GM12874 (cell line): ENCODE measurements around the gene FTCDNL1.

ENCODE experiments used
- TF ChIP-seq, protein P1 (sequence below): IDR thresholded peaks from 2 replicates; pipeline ENCODE4 v1.5.1; 2011; ENCODE audit warnings: low read depth, mild to moderate bottlenecking, control low read depth, low read length, moderate library complexity; ENCODE audit not compliant: insufficient read depth

The FTCDNL1 gene

GRCh38 chr2:199751492-199752120, 99.4 kb downstream of the FTCDNL1 start:
- TF ChIP-seq, protein P1, sequence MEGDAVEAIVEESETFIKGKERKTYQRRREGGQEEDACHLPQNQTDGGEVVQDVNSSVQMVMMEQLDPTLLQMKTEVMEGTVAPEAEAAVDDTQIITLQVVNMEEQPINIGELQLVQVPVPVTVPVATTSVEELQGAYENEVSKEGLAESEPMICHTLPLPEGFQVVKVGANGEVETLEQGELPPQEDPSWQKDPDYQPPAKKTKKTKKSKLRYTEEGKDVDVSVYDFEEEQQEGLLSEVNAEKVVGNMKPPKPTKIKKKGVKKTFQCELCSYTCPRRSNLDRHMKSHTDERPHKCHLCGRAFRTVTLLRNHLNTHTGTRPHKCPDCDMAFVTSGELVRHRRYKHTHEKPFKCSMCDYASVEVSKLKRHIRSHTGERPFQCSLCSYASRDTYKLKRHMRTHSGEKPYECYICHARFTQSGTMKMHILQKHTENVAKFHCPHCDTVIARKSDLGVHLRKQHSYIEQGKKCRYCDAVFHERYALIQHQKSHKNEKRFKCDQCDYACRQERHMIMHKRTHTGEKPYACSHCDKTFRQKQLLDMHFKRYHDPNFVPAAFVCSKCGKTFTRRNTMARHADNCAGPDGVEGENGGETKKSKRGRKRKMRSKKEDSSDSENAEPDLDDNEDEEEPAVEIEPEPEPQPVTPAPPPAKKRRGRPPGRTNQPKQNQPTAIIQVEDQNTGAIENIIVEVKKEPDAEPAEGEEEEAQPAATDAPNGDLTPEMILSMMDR = no peak

GRCh38 chr2:199749571-199749970, 101.4 kb downstream of the FTCDNL1 start:
- TF ChIP-seq, protein P1 = no peak

GRCh38 chr2:199744724-199745123, 106.3 kb downstream of the FTCDNL1 start:
- TF ChIP-seq, protein P1 = no peak

DNA sequence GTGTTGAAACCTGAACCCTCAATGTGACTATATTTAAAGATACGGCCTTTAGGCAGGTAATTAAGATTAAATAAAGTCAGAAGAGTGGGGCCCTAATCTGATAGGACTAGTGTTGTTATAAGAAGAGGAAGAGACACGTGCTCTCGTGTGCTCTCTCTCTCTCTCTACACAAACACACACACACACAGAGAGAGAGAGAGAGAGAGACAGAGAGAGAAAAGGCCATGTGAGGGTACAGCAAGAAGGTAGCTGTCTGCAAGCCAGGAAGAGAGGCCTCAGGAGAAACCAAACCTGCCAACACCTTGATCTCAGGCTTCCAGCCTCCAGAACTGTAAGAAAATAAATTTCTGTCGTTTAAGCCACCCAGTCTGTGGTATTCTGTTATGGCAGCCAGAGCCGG, 106.7 kb downstream of the FTCDNL1 start:
- TF ChIP-seq, protein P1 = no peak

DNA sequence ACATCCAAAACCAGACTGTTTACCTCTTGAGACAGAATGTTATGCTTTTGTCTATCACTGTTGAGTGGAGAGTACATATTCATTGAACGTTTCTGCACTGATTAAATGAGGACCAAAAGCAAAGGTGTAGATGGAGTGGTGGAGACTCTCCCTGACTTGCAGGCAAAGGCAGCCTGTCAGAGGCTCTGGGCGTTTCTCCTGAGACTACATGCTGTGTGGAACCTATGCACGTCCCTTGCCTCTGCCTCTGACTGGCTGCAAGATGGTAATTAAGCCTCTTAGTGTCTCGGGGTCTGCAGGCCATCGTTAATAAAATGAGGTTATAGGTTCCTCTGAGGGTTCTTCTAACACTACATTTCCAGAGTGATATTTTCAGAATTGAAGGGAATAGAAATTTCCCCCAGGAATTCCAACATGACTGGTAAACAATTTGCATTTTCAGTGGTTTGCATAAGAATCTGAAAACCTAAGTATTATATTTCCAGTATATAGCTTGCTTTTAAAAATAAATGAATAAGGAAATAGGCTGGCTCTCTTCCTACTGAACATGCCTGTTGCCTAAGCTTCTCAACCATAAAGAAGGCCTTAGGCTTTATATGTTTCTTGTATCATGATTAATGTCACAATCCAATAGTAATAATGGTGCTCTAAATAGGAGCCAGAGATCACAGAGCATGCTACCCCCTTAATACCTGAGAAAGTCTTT, 107.4 kb downstream of the FTCDNL1 start:
- TF ChIP-seq, protein P1 = no peak

DNA sequence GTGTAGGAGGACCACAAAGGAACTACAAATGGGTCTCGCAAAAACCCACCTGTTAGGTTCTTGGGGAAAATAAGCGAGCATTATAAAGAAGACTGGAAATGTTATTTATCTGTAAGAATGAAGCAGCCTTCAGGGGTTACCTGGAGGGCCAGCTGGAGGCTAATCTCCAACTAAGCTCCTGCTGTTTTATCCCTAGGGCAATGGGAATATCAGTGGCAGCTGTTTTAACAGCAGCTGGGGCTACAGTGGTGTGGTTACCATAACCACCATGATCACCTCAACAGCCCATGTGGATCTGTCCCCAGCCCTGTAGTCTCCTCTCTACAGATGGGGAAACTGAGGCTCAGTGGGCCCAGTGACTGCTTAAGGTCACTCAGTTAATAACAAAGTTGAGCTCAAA, 108.1 kb downstream of the FTCDNL1 start:
- TF ChIP-seq, protein P1 = no peak

- TF ChIP-seq, protein P1 = no peak
These were observed 110.9 kb downstream of the FTCDNL1 start for GRCh38 chr2:199740111-199740428.
